Stimulated activated CD4-positive, alpha-beta T cell treated with anti-CD3 and anti-CD28 coated beads, TNF-alpha, amount 100 ng/mL, for 1 hour (primary cell): ENCODE measurements around the gene DDX25.

Experiments used
- DNase-seq, 3 donors: peaks; one replicate each; pipeline ENCODE4 v3.0.0-alpha.2; 2020; ENCODE audit warnings: low read depth in 3 of 3, low spot score in 1 of 3

Gene DDX25

DNA sequence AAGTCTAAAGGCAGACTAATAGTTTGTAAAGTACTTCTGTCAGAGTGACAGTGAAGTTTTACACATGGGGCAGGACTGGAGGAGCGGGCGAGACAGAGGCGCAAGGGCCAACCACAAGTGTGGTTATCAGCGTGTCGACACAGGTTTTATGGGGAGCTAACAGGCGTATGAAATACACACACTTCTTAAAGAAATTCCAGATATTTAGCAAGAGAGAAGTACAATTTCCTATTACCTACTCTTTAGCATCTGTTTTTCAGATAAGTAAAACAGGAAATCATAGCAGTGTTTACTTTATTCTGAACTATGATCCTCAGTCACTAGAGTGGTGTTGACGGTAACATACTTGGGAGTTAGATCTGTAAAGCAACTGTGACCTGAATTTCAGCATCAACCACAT lies 64.0 kb downstream of the DDX25 start:
- DNase-seq, result no peak

DNA sequence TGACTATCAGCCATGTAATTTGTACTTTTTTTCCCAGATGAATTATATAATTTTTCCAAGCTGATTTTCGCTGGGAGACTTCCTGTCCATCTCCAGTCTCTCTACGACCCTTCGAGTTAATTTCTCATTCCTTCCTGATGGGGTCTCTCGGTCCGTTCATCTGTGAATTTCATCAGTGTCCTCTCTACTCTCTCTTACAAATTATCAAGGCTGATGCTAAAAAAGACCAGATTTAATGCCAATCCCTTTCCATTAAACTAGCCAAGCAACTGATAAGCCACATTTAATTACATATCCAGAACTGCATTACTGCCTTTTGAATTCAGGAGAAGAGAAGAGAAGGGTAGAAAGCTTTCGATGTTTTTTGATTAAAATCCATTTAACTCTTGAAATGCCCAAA lies 67.3 kb downstream of the DDX25 start:
- DNase-seq, result no peak

DNA sequence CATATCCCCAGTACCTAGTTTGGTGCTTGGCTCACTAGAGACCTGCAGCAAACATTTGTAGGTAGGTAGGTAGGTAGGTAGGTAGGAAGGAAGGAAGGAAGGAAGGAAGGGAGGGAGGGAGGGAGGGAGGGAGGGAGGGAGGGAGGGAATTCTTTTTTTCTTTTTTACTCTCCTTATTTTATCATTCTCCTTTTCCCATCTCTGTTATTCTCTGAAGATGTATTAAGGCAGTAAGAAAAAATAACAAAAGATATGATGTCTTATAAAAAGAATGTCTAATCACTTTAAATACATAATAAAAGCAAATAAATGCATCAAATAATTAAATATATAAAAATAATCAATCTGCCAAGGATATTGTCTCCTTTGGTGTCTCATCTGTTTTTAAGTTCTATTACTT lies 70.0 kb downstream of the DDX25 start:
- no peak for DNase-seq

DNA sequence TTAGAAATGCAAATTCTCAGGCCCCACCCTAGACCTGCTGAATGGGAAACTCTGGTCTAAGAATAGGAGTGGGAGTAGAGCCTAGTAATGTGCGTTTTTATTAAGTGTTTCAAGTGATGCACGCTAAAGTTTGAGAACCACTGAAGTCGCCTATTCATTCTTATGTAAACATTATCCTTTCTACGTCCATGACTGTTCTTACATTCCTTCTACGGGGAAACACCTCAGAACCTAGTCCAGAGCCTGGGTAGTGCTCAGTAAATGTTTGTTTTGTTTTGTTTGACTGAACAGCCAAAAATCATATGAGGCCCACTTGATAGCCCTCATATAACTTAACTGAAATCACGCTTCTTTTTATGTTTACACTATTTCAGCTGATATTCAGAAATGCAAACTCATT lies 71.3 kb downstream of the DDX25 start:
- no peak for DNase-seq

DNA sequence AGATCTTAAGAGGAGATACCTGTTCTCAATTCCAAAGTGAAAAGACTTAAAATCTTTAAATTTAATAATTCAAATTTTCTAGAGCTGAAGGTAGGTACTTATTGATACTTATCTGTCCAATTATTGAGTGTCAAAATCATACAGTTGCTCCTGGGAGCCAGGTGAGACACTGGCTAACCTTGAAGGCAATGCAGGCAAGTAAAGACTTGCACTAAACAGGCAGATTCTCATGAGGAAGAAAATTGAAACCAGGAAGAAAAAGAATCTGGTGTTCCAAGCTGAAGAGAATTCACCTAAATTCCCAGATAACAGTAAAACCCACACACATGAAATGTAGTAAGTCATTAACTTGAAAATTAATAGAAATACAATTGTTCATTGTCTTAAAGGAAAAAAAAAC lies 71.8 kb downstream of the DDX25 start:
- DNase-seq, result no peak

DNA sequence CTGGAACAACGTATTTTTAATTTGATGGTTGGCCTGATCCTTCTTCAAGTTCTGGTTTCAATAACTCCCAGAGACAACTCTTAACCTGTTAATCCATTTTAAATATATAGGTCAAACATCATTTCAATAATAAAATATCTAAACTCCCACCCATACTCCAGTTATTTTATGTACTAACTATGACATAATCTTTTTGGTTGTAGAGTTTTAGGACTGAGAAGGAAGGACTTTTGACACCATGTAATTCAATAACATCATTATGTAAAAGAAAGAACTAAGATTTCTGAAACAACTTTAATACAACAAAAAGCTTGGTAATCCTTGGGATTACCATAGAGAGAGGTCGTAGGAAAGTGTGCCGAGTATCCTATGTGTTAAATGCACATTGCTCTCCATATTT lies 73.0 kb downstream of the DDX25 start:
- no peak for DNase-seq

DNA sequence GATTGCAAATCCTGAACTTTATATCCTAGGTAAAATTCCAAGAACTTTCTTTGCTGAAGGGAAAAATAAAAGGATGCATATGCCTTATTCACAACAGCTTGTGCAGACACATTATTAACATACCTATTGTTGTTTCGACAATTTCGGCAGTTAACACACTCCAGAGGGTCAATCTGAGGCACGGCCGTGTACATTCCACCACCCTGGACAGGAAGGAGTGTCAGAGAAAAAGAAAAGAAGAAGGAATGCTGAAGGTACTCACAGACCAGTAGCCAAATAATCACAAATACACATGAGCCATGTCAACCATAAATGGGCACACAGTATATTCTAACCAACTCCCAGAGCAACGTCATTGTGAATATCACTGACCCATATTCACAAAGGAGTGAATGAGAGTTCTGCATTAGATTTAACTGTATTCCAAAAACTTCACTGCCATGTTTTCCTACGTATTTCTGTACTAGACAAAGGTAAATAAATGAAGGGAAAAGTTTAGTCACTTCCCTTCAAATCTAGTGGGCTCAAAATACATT lies 73.9 kb downstream of the DDX25 start:
- DNase-seq, result no peak
